Measurements from ENCODE around the gene FTO.
A peak's percentile ranks its signal among the peaks of the same experiment; 100 is the strongest.

Gene FTO

DNA sequence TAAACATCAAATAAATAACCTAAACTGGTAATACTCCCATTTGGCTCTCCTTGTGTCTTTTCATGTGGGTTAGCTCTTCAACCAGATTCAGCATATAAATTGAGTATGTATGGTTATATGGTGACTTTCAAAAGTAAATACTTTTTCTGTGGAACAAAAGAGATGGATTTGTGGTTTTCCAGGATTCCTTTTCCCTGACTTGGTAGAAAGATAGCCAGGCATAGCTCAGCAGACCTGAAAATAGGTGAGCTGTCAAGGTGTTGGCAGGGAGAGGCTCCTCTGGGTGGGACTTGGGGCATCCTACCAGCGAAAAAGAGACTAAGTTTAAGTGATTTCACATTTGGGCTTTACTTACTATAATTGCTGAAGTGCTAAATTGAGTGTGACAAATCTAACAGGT, 80.3 kb downstream of the FTO start:
- DNase-seq (ENCODE audit: low spot score): no peak

- DNase-seq (ENCODE audit: low spot score): no peak
Observed at GRCh38 chr16:53785044-53785443, 81.1 kb downstream of the FTO start.

- DNase-seq (ENCODE audit: low spot score): no peak
Observed at GRCh38 chr16:53785916-53786315, 82.0 kb downstream of the FTO start.

GRCh38 chr16:53787423-53787822, 83.5 kb downstream of the FTO start:
- no peak for DNase-seq (ENCODE audit: low spot score)

DNA sequence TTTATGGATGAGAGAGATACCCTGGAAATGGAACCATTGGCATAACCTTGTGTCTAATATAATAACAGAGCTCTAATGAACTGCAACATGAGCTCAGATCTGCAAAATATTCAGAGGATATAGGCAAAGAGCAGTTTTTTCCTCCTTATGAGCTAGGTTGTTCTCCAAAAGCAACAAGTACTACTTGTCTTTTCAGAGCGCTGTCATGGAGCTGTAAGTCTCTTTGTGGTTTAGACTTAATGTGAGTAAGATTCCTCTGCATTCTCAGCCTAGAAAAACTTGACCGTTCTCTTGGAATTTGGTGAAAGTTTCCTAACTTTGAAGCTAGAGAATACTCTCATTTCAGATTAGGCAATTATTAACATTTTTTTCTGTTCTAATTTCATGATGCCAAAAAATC, 85.2 kb downstream of the FTO start:
- DNase-seq (ENCODE audit: low spot score): no peak

DNA sequence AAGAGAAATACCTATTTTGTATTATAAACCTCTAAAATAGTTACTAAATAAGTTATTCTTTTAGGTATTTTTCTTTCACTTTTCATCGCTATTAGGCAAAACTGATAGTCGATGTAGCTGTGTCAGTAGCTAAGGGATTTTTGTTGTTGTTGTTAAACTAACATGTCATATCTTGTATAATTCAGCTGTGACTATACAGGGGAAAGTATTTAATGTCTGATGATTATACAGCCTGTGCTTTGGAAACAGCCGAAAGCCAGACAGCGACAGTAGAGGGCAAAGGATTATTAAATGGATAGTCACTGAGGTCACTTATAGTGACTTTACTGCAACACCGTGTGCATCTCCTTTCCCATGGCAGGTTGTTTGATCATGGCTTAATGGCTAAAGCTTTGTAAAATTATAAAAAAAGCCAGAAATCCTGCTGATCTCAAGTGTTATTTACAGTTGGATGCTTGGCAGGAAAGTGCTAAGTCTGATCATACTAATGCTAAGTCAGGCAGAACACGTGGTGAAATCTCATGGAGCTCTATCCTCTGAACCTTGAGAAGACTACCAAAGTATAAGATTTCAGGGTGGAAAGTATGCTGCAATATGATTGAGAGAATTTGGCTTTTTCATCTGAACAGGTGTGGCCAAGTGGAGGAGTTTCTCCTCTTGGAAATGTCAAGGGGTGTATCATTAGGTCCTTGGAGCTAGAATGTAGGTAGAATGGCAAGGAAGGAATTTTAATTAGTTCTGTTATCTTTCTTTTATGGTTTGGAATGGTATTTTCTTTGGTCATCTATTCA, 88.4 kb downstream of the FTO start:
- DNase-seq (ENCODE audit: low spot score): no peak

DNA sequence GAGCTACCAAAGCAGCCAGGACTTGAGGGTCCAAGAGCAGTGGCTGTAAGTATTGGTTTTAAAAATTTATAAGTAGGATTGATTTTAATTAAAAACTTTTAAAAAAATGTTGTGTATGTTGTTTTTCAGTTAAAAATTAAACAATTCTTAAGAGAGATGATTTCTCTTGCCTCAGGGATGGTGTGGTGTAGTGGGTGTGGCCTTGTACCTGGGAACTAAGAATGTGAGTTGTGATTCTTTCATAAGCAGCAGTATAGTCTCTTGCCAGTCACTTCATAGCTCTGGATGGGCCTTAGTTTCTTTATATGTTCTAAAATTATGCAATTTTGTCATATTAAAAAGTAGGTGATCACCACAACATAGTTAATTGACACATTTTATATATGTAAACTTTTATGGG, 99.5 kb downstream of the FTO start:
- no peak for DNase-seq (ENCODE audit: low spot score)

DNA sequence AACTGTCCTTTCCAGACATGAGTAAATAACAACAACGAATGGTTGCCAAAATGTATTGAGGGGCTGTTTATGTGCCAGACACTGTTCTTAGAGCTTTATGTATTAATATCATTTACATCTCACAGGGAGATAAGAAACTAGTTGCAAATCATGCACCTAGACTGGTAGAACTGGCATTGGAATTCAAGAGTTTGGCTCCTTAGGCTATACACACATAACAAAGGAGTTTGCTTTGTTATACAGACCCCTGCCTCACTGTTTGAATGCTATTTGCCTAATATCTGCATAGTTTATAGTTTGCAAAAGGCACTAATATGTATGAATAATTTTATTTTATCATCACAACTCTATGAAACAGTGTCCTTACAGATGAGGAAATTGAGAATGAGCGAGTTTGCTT, 100.0 kb downstream of the FTO start:
- no peak for DNase-seq (ENCODE audit: low spot score)

DNA sequence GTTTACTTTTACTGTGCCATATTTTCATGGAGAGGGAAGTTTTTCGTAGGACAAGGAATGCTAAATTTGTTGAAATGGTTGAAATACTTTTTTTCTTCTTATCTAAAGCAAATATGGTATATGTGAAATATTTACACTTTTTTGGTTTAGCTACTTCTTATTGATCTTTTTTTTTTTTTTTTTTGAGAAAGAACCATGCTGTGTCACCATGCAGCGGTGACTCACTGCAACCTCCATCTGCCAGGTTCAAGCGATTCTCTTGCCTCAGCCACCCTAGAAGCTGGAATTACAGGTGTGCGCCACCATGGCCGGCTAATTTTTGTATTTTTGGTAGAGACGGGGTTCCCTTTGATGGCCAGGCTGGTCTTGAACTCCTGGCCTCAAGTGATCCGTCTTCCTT, 100.5 kb downstream of the FTO start:
- DNase-seq (ENCODE audit: low spot score): no peak

DNA sequence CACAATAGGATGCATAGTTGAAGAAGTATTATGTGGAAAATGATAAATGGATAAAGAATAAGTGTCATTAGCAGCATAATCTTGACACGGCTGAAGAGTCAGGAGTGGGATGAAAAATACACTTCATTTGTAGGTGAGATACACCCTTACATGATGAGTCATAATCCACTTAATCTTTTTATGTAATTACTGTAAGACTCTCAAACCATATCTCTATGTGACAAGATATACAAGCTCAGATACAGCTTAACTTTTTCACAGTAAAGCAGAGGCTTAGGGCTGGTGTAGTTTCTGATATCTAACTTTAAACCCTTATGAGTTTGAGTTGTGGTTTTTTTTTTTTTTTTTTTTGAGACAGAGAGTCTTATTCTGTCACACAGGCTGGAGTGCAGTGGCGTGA, 101.2 kb downstream of the FTO start:
- DNase-seq (ENCODE audit: low spot score): peak; percentile 43

DNA sequence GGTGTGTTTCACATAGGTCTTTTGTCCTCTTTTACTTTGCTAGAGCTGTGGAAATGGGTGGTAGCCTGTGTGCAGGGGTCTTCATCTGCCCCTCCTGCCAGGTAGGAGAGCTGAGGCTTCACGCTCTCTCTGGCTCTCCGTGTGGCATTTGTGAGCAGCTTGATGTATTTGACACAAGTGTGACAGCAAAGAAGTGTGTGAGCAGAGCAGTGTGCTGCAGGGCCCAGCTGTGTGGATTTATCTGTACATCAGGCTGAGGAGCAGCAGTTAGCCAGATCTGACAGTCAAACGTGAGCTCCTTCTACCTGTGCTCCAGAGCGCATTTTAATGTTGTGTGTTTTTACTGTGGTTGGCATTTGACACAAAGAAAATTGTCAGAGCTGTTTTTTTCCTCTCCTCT, 101.8 kb downstream of the FTO start:
- DNase-seq (ENCODE audit: low spot score): no peak

DNA sequence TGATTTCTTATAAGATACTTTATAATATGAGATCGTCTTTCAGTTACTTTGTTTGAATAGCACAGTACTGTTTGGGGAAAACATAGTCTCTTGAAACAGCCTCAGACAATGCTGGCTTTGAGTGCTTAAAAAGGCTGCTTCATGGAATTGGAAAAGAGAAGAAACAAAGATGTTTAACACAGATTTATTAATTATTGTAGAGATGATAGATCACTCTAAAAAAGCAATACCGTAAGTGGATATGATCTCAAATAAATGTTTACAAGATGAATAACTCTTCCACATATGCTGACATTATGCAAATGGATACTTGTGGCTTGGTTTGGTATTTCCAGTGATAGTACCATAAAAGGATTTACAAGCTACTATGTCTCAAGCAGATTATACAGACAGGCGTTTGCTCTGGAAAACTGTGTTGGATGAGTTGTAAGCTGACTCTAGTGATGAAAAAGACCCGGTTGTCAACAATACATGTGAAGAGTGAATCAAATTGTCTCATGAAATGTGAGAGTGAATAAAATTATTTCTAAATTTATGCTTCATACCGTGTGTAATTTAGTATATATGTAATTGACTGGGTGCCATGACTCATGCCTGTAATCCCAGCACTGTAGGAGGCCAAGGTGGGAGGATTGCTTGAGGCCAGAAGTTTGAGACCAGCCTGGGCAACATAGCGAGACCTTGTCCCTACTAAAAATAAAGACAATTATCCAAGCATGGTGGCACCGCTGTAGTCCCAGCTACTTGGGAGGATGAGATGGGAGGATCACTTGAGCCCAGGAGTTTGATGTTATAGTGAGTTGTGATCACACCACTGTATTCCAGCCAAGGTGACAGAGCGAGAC, 105.4 kb downstream of the FTO start:
- DNase-seq (ENCODE audit: low spot score): no peak

DNA sequence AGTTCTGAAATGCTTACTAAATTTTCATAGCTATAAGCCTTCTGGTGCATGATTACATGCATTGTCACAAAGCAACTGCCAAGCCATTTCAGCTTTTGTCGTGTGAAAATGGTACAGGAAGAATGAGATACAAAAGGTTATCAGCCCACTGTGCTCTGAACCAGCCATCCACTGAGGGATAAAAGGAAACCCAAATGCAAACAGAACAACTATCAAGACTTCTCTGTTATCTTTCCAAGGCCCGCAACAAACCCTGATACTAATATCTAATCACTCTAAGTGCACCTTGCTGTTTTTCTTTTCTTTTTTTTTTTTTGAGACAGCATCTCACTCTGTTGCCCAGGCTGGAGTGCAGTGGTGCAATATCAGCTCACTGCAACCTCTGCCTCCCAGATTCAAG, 109.0 kb downstream of the FTO start:
- DNase-seq (ENCODE audit: low spot score): no peak

GRCh38 chr16:53814801-53815200, 110.8 kb downstream of the FTO start:
- no peak for DNase-seq (ENCODE audit: low spot score)

DNA sequence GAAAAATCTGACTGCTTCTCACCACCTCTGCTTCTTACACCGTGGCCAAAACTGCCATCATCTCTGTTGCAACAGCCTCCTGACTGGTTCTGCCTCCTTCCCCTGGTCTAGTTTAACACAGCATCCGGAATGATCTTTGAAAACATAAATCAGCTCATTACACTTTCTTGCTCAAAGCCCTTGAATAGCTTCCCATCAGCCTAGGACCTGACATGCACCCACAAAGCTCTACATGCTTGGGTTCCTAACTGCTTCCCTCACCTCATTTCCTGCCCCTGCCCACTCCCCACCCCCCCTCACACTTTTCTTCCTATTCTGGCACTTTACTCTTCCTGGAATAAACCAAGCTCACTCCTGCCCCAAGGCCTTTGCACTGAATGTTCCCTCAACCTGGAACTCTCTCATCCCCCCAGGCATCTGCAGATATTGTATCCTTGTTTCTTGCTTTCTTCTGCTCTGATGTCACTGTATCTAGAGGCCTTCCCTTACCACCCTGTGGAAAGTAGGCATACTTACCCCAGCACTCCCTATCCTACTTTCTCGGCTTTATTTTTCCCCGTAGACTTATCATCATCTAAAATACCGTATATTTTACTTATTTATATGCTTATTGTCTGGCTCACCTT, 112.4 kb downstream of the FTO start:
- DNase-seq (ENCODE audit: low spot score): no peak

GRCh38 chr16:53817117-53817755, 113.3 kb downstream of the FTO start:
- DNase-seq (ENCODE audit: low spot score): no peak

GRCh38 chr16:53817812-53818550, 114.0 kb downstream of the FTO start:
- DNase-seq (ENCODE audit: low spot score): no peak

DNA sequence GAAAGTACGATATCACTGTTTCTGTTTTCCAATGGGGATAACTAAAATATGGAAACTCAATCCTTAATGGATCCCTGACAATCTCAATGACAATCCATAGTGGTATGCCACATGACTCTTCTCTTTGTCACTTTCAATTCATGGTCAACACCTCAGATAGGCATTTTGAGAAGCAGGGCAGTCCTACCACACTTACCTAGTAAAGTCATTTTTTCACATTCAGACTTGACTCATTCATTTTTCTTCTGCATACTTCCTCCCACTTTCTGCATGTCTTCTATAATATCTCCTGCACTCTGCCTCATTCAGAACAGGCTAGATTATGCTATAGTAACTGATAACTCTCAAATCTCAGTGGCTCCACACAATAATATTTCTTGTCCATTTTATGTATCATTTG, 117.5 kb downstream of the FTO start:
- DNase-seq (ENCODE audit: low spot score): no peak

DNA sequence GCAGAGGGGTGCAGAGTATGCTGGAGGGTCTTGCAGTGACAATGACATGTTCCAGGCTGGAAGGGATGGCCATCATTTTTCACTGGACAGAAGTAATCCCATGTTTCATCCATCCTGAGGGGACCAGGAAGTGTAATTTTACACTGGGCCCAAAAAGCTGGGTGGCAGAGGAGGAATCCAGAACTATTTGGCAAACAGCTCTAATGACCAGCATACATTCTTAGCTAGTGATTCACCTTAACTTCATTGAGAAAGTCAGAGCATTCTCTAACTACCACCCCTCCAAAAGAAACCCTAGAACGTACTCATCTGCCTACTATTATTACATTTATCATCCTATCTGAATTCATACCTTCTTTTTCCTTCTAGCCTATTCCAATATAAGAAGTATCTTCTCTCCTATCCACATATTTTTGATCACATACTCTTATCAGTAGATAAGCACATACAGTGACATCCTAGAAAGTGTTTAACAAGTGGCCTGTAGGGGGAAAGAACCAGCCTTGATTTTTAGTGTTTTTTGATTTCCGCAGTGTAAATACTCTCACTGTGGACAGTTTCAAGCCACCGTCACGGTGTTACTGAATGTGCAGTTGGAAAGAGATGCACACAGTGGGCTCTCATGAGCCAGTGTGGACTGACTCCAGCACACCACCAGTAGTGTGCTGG, 118.1 kb downstream of the FTO start:
- no peak for DNase-seq (ENCODE audit: low spot score)

DNA sequence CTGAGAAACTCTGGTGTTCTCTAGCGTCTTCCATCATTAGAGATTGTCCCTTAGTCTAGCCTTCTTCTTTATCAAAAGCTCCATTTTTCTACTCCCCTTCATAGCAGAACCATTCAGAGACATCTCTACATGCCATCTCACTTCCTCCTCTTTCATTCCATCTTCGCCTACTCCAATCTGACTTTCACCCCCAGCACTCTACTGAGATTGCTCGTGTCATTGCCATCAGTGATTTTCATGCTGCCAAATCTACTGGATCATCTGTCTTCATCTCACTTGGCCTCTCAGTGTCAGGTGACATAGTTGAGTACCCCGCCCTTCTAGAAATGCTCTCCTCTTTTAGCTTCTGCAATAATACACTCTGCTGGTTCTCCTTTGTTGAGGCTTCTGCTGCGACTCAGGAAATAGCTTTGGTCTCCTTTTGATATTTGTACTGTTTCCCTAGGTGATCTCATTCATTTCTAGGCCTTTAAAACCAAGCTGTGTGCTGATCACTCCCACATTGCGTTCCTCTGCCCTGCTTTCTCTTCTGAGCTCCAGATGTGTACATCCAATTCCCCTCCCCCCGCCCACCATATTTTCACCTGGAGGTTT, 119.1 kb downstream of the FTO start:
- DNase-seq (ENCODE audit: low spot score): no peak

- no peak for DNase-seq (ENCODE audit: low spot score)
Observed at GRCh38 chr16:53826658-53827057, 122.7 kb downstream of the FTO start.
